CD8-positive, alpha-beta memory T cell (primary cell): ENCODE results near the gene HHAT. TPM values are rescaled to one million over a fixed set of nuclear protein-coding genes. Genes with fewer than 3 reads are reported as not detected.

ENCODE experiments used
- CTCF ChIA-PET: fragments of 350-600 bp; sonication (Branson Sonifier 250); formaldehyde crosslinking; loops from one replicate; lab custom pipeline; 2021; ENCODE audit warnings: antibody characterized with exemption; lab: Charles Lee
- POLR2A ChIA-PET: fragments of 350-600 bp; sonication (Branson Sonifier 250); formaldehyde crosslinking; loops from one replicate; lab custom pipeline; 2021; ENCODE audit warnings: antibody characterized with exemption; lab: Charles Lee
- DNase-seq, 5 donors: peaks; one replicate each; pipeline versions ENCODE4 v3.0.0 to v3.0.0-alpha.2; 2020 to 2022; ENCODE audit warnings: mixed read lengths in 1 of 5
- H3K27ac ChIP-seq: one replicate; pipeline ENCODE4 v1.7.0; 2013; ENCODE audit warnings: low read depth, mild to moderate bottlenecking, low read length, moderate library complexity
- H3K27me3 ChIP-seq: 2 replicates; pipeline ENCODE4 v1.7.0; 2013; ENCODE audit warnings: low read length, mild to moderate bottlenecking; ENCODE audit not compliant: insufficient read depth, poor library complexity, severe bottlenecking
- H3K36me3 ChIP-seq: 2 replicates; pipeline ENCODE4 v1.7.0; 2013; ENCODE audit warnings: mild to moderate bottlenecking, low read length, moderate library complexity; ENCODE audit not compliant: insufficient read depth
- H3K4me1 ChIP-seq: 2 replicates; pipeline ENCODE4 v1.7.0; 2013; ENCODE audit warnings: mild to moderate bottlenecking, low read length, moderate library complexity; ENCODE audit not compliant: insufficient read depth
- H3K4me3 ChIP-seq: 2 replicates; pipeline ENCODE4 v1.7.0; 2013; ENCODE audit warnings: mild to moderate bottlenecking, low read length
- H3K9me3 ChIP-seq: 2 replicates; pipeline ENCODE4 v1.7.0; 2013; ENCODE audit warnings: mild to moderate bottlenecking, low read length
- H3K27ac Mint-ChIP-seq, 8 donors: one replicate each; pipeline ENCODE4 v1.8.0; 2020 to 2021; ENCODE audit warnings: mixed read lengths in 8 of 8, mild to moderate bottlenecking in 6 of 8, inconsistent platforms in 3 of 8, moderate library complexity in 3 of 8
- H3K27me3 Mint-ChIP-seq, 2 donors: one replicate each; pipeline ENCODE4 v1.8.0; 2020 to 2021; ENCODE audit warnings: mixed read lengths in 2 of 2, mild to moderate bottlenecking in 1 of 2, moderate library complexity in 1 of 2
- H3K36me3 Mint-ChIP-seq, 3 donors: one replicate each; pipeline ENCODE4 v1.8.0; 2020 to 2021; ENCODE audit warnings: mixed read lengths in 3 of 3, inconsistent platforms in 1 of 3, mild to moderate bottlenecking in 1 of 3
- H3K4me1 Mint-ChIP-seq, 3 donors: one replicate each; pipeline ENCODE4 v1.8.0; 2020 to 2021; ENCODE audit warnings: mixed read lengths in 3 of 3, inconsistent platforms in 1 of 3, mild to moderate bottlenecking in 1 of 3
- H3K4me3 Mint-ChIP-seq, 7 donors: one replicate each; pipeline ENCODE4 v1.8.0; 2020 to 2021; ENCODE audit warnings: mixed read lengths in 7 of 7, mild to moderate bottlenecking in 6 of 7, moderate library complexity in 4 of 7, inconsistent platforms in 2 of 7
- H3K9me3 Mint-ChIP-seq, 5 donors: one replicate each; pipeline ENCODE4 v1.8.0; 2020 to 2022; ENCODE audit warnings: mixed read lengths in 5 of 5, mild to moderate bottlenecking in 3 of 5, moderate library complexity in 2 of 5, inconsistent platforms in 1 of 5
- polyA plus RNA-seq: library from polyadenylated mRNA; unstranded; fragments of 300-500 nt; fragmentation: Illumina TruSeq; gene quantifications from one replicate; pipeline ENCODE4 v1.2.3, GENCODE V29; 2021
- total RNA-seq, 2 experiments: library from RNA; stranded (reverse); gene quantifications; one replicate each; pipeline ENCODE4 v1.2.3, GENCODE V29; 2021

HHAT gene
- total and polyA plus RNA-seq, 3 experiments from 2014 or later: 1.4 to 4.6 (median 2.1) TPM

GRCh38 chr1:210302501-210302900 lies 26.2 kb upstream of the HHAT start:
- POLR2A ChIA-PET: no interaction called here
- Mint-ChIP-seq H3K27ac (no peak overlapping the region), H3K36me3 (no peaks in the 10 kb centered on the region), H3K27me3 (peaks cover 13 to 35% of the 10 kb centered on the region in 2 donors), H3K4me3 (no peak overlapping the region), H3K9me3 (no peaks in the 10 kb centered on the region), H3K4me1 (no peaks in the 10 kb centered on the region)
- CTCF ChIA-PET: interaction anchor here (0.8 kb wide), 1 partner anchor 10 kb away, joined by 3 read pairs; no protein-coding TSS in a partner anchor
- no peaks in the 10 kb centered on the region for H3K27me3 ChIP-seq
- no peak overlapping the region for H3K27ac ChIP-seq
- no peak for DNase-seq
- no peak overlapping the region for H3K4me3 ChIP-seq
- H3K36me3 ChIP-seq: no peaks in the 10 kb centered on the region
- no peaks in the 10 kb centered on the region for H3K4me1 ChIP-seq
- H3K9me3 ChIP-seq: no peaks in the 10 kb centered on the region

- ChIA-PET CTCF (no interaction called here), POLR2A (no interaction called here)
- no peaks in the 10 kb centered on the region for H3K4me1 Mint-ChIP-seq
- H3K4me3 Mint-ChIP-seq: no peak overlapping the region
- H3K4me1 ChIP-seq: no peaks in the 10 kb centered on the region
- no peak overlapping the region for H3K27ac ChIP-seq
- H3K4me3 ChIP-seq: no peak overlapping the region
- H3K27me3 ChIP-seq: no peaks in the 10 kb centered on the region
- H3K36me3 Mint-ChIP-seq: no peaks in the 10 kb centered on the region
- no peaks in the 10 kb centered on the region for H3K9me3 ChIP-seq
- no peak overlapping the region for H3K27ac Mint-ChIP-seq
- H3K9me3 Mint-ChIP-seq: no peaks in the 10 kb centered on the region
- DNase-seq: no peak
- no peaks in the 10 kb centered on the region for H3K36me3 ChIP-seq
- peaks cover 13 to 29% of the 10 kb centered on the region in 2 donors for H3K27me3 Mint-ChIP-seq
Observed at GRCh38 chr1:210303391-210303790, 25.3 kb upstream of the HHAT start.

GRCh38 chr1:210310562-210311153 lies 18.0 kb upstream of the HHAT start:
- CTCF ChIA-PET: interaction anchor here (1.0 to 1.5 kb wide), 6 partner anchors 9 to 471 kb away, joined by 3 to 7 read pairs (median 3); no protein-coding TSS in a partner anchor
- peaks cover 5 to 9% (median 6%) of the 10 kb centered on the region in 3 donors for H3K4me1 Mint-ChIP-seq
- H3K36me3 ChIP-seq: no peaks in the 10 kb centered on the region
- H3K27ac ChIP-seq: no peak overlapping the region
- peaks cover 10% of the 10 kb centered on the region for H3K4me1 ChIP-seq
- POLR2A ChIA-PET: no interaction called here
- H3K27ac Mint-ChIP-seq: peak overlapping the region in 3 of 8 donors; percentile 85 to 93 (median 88)
- no peak overlapping the region for H3K4me3 ChIP-seq
- H3K4me3 Mint-ChIP-seq: peak overlapping the region in 5 of 7 donors; percentile 49 to 96 (median 89)
- no peak for DNase-seq
- H3K36me3 Mint-ChIP-seq: no peaks in the 10 kb centered on the region
- peaks cover 13 to 14% of the 10 kb centered on the region in 2 donors for H3K27me3 Mint-ChIP-seq
- no peaks in the 10 kb centered on the region for H3K9me3 Mint-ChIP-seq
- H3K9me3 ChIP-seq: no peaks in the 10 kb centered on the region
- H3K27me3 ChIP-seq: no peaks in the 10 kb centered on the region

GRCh38 chr1:210311726-210312493 lies 16.8 kb upstream of the HHAT start:
- no peak overlapping the region for H3K27ac ChIP-seq
- peaks cover 10% of the 10 kb centered on the region for H3K4me1 ChIP-seq
- H3K27ac Mint-ChIP-seq: peak overlapping the region in 5 of 8 donors; percentile 70 to 93 (median 83)
- CTCF ChIA-PET: interaction anchor here (0.8 to 1.5 kb wide), 6 partner anchors 14 to 472 kb away, joined by 3 to 7 read pairs (median 3); no protein-coding TSS in a partner anchor
- H3K4me3 ChIP-seq: peak overlapping the region; percentile 60
- H3K36me3 Mint-ChIP-seq: no peaks in the 10 kb centered on the region
- H3K4me3 Mint-ChIP-seq: peak overlapping the region; percentile 60 to 96 (median 89)
- POLR2A ChIA-PET: no interaction called here
- no peaks in the 10 kb centered on the region for H3K36me3 ChIP-seq
- peaks cover 12 to 13% of the 10 kb centered on the region in 2 donors for H3K27me3 Mint-ChIP-seq
- DNase-seq: no peak
- no peaks in the 10 kb centered on the region for H3K9me3 Mint-ChIP-seq
- no peaks in the 10 kb centered on the region for H3K9me3 ChIP-seq
- H3K27me3 ChIP-seq: no peaks in the 10 kb centered on the region
- peaks cover 5 to 9% (median 6%) of the 10 kb centered on the region in 3 donors for H3K4me1 Mint-ChIP-seq

- Histone ChIP-seq H3K27me3 (no peaks in the 10 kb centered on the region), H3K4me3 (no peak overlapping the region), H3K36me3 (no peaks in the 10 kb centered on the region), H3K27ac (no peak overlapping the region), H3K4me1 (peaks cover 10% of the 10 kb centered on the region), H3K9me3 (no peaks in the 10 kb centered on the region)
- CTCF ChIA-PET: interaction anchor here (0.8 kb wide), 1 partner anchor 86 kb away, joined by 3 read pairs; no protein-coding TSS in a partner anchor
- no peak overlapping the region for H3K4me3 Mint-ChIP-seq
- no peaks in the 10 kb centered on the region for H3K9me3 Mint-ChIP-seq
- no peaks in the 10 kb centered on the region for H3K36me3 Mint-ChIP-seq
- no peak overlapping the region for H3K27ac Mint-ChIP-seq
- peaks cover 5 to 9% (median 6%) of the 10 kb centered on the region in 3 donors for H3K4me1 Mint-ChIP-seq
- POLR2A ChIA-PET: no interaction called here
- no peak for DNase-seq
- H3K27me3 Mint-ChIP-seq: peaks cover 4 to 9% of the 10 kb centered on the region in 2 donors
Observed at GRCh38 chr1:210313046-210313595, 15.6 kb upstream of the HHAT start.

DNA sequence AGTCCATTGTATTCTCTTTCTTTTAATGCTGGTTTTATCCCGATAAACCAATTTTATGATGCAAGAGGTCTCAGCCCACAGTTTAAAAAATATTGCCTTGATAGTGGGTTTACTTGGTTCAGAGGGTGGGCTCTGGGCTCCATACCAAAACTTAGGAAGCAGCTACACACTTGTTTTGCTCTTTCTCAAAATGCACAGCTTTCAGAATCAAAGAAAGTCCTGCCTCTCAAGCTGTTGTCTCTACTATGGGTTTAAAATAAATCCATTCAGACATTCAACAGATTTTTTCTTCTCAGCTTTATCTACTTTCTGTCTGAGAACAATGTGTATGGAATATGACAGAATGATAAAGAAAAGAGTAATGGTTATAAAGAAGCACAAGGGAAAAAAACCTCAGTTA lies 14.8 kb upstream of the HHAT start:
- no peaks in the 10 kb centered on the region for H3K27me3 ChIP-seq
- peaks cover 10% of the 10 kb centered on the region for H3K4me1 ChIP-seq
- POLR2A ChIA-PET: no interaction called here
- no peak for DNase-seq
- peaks cover 0 to 9% of the 10 kb centered on the region in 2 donors for H3K27me3 Mint-ChIP-seq
- no peak overlapping the region for H3K4me3 ChIP-seq
- no peak overlapping the region for H3K27ac Mint-ChIP-seq
- no peaks in the 10 kb centered on the region for H3K9me3 Mint-ChIP-seq
- no peaks in the 10 kb centered on the region for H3K9me3 ChIP-seq
- H3K4me3 Mint-ChIP-seq: no peak overlapping the region
- H3K27ac ChIP-seq: no peak overlapping the region
- peaks cover 5 to 9% (median 6%) of the 10 kb centered on the region in 3 donors for H3K4me1 Mint-ChIP-seq
- no peaks in the 10 kb centered on the region for H3K36me3 ChIP-seq
- CTCF ChIA-PET: interaction anchor here (0.8 kb wide), 1 partner anchor 86 kb away, joined by 3 read pairs; no protein-coding TSS in a partner anchor
- H3K36me3 Mint-ChIP-seq: no peaks in the 10 kb centered on the region

DNA sequence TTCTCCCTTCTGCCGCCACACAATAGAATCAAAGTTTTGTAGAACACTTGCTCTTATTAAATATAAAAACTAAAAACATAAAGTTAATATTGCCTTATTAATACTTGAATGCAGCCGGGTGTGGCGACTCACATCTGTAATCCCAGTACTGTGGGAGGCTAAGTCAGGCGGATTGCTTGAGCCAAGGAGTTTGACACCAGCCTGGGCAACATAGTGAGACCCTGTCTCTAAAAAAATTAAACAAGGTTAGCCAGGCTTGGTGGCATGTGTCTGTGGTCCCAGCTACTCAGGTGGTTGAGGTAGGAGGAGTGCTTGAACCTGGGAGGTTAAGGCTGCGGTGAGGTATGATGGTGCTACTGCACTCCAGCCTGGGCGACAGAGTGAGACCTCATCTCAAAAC lies 13.2 kb upstream of the HHAT start:
- no peak overlapping the region for H3K27ac ChIP-seq
- Mint-ChIP-seq H3K36me3 (no peaks in the 10 kb centered on the region), H3K9me3 (no peaks in the 10 kb centered on the region)

More for the DNA sequence above, 13.2 kb upstream of the HHAT start:
- H3K27ac Mint-ChIP-seq: no peak overlapping the region
- CTCF ChIA-PET: no interaction called here
- H3K4me3 ChIP-seq: no peak overlapping the region
- no peaks in the 10 kb centered on the region for H3K9me3 ChIP-seq
- H3K4me1 Mint-ChIP-seq: peaks cover 5 to 9% (median 6%) of the 10 kb centered on the region in 3 donors
- DNase-seq: no peak
- POLR2A ChIA-PET: no interaction called here
- H3K4me3 Mint-ChIP-seq: no peak overlapping the region
- H3K4me1 ChIP-seq: peaks cover 10% of the 10 kb centered on the region
- no peaks in the 10 kb centered on the region for H3K36me3 ChIP-seq
- no peaks in the 10 kb centered on the region for H3K27me3 ChIP-seq
- peaks cover 0 to 4% of the 10 kb centered on the region in 2 donors for H3K27me3 Mint-ChIP-seq
